ENCODE results near the gene UCHL5. TPM values are rescaled to one million over a fixed set of nuclear protein-coding genes. Genes with fewer than 3 reads are reported as not detected.

Gene UCHL5
- total RNA-seq, 4 donors from 2014 or later, result 23.7 to 63.2 (median 35.4) TPM

DNA sequence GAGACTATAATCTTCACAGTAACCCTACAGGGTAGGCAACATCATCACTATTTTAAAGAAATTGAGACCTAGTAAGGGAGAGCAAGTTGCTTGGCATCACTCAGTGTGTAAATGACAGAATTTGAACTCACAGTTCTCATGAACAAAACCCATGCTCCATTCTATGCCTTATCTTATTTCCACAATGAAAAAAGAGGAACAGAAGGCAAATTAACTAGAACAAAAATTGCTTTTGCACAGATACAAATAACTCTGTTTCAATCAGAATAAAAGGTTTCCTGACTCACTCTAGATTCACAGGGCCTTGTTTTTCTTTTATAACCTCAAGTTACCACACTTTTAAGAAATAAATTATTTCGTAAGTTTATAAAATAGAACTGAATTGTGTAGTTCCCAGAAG lies 90.1 kb downstream of the UCHL5 start:
- Histone ChIP-seq H3K9me3 (no peaks in the 10 kb centered on the region), H3K4me3 (no peak overlapping the region), H3K27me3 (no peaks in the 10 kb centered on the region), H3K36me3 (no peaks in the 10 kb centered on the region), H3K4me1 (no peaks in the 10 kb centered on the region), H3K27ac (no peak overlapping the region)
- WGBS, result 89% methylated on average over 1 of the region's 1 CpG
- no peak for DNase-seq (ENCODE audit: low spot score in 2 of 2)
- TF ChIP-seq EP300 (IDR thresholded peaks at IDR 0.05), result no peak

DNA sequence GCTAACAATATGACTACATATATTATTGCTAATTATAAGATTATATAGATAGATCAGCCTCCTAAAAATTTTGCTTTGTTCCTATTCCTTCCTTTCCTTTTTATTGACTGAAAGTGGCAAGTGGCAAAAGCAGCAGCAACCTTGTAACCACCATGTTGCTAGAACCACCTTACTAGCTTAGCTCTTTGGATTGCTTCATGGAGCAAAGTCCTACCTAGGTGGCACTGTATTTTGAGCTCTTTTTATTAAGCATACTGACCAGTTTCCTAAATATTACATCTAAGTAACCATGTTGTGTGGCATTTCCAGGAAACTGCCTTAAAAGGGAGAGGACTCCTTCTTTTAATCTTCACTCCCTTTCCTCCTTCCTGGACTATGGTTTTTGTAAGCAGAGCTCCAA lies 90.8 kb downstream of the UCHL5 start:
- no peak for TF ChIP-seq POLR2AphosphoS5 (IDR thresholded peaks at IDR 0.05)
- TF ChIP-seq EP300 (IDR thresholded peaks at IDR 0.05), result no peak
- DNase-seq (ENCODE audit: low spot score in 2 of 2), result no peak
- no peaks in the 10 kb centered on the region for H3K36me3 ChIP-seq
- H3K4me1 ChIP-seq, result no peaks in the 10 kb centered on the region
- no peak overlapping the region for H3K4me3 ChIP-seq
- no peaks in the 10 kb centered on the region for H3K27me3 ChIP-seq
- H3K9me3 ChIP-seq, result no peaks in the 10 kb centered on the region
- no peak overlapping the region for H3K27ac ChIP-seq

DNA sequence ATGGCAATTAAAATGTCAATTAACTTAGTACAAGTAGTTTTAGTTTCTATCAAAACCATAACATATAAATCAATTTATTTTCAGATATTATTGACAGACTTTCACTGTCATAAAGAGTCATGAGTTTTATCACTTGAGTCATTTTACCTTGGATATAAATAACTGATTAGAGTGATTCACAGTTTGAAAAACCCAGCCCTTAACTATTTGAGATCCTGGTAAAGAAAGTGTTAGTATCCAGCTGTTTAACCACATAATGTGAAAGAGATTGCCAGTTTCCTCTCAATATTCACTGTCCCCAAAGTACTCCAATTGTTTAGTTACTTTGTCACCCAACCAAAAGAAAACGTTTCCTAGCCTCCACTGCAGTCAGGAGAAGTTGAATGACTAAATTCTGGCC lies 91.3 kb downstream of the UCHL5 start:
- no peaks in the 10 kb centered on the region for H3K27me3 ChIP-seq
- no peak overlapping the region for H3K4me3 ChIP-seq
- no peaks in the 10 kb centered on the region for H3K4me1 ChIP-seq
- 48% methylated on average over 1 of the region's 1 CpG for WGBS
- no peak for DNase-seq (ENCODE audit: low spot score in 2 of 2)
- no peaks in the 10 kb centered on the region for H3K9me3 ChIP-seq
- TF ChIP-seq POLR2AphosphoS5 (IDR thresholded peaks at IDR 0.05) (no peak), EP300 (IDR thresholded peaks at IDR 0.05) (no peak), POLR2A (IDR thresholded peaks at IDR 0.05) (no peak)
- TF ChIP-seq, protein P1, sequence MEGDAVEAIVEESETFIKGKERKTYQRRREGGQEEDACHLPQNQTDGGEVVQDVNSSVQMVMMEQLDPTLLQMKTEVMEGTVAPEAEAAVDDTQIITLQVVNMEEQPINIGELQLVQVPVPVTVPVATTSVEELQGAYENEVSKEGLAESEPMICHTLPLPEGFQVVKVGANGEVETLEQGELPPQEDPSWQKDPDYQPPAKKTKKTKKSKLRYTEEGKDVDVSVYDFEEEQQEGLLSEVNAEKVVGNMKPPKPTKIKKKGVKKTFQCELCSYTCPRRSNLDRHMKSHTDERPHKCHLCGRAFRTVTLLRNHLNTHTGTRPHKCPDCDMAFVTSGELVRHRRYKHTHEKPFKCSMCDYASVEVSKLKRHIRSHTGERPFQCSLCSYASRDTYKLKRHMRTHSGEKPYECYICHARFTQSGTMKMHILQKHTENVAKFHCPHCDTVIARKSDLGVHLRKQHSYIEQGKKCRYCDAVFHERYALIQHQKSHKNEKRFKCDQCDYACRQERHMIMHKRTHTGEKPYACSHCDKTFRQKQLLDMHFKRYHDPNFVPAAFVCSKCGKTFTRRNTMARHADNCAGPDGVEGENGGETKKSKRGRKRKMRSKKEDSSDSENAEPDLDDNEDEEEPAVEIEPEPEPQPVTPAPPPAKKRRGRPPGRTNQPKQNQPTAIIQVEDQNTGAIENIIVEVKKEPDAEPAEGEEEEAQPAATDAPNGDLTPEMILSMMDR (IDR thresholded peaks at IDR 0.05), result no peak
- H3K27ac ChIP-seq, result no peak overlapping the region
- H3K36me3 ChIP-seq, result no peaks in the 10 kb centered on the region

DNA sequence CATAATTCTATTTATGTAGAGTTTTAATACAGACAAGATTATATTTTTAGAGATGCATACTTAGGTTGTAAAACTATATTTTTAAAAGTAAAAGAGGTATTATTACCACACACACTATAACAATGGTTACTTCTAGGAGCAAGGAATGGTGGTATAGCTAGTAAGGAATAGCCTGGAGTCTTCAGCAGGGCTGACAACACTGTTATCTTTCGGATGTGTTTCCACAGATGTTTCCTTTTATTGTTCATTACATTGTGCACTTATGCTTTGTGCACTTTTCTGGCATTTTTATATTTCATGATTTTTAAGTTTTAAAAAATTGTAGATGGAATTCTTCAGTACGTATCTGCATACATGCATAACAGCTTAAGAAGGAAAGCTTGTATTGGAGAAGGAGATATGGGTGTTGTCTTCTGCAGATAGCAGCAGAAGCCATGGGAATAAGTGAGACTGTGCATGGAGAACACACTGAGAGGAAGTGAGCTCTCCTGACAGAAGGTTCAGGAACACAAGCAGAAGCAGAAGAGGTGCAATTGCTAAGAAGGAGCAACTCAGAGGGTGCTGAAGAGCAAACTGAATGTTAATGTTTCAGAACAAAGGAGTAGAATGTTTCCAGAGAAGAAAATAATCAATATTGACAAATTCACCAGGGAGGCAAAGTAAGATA lies 91.8 kb downstream of the UCHL5 start:
- TF ChIP-seq POLR2AphosphoS5 (IDR thresholded peaks at IDR 0.05) (no peak), EP300 (IDR thresholded peaks at IDR 0.05) (no peak), POLR2A (IDR thresholded peaks at IDR 0.05) (no peak)
- TF ChIP-seq, protein P1 (IDR thresholded peaks at IDR 0.05), result no peak
- Histone ChIP-seq H3K27me3 (no peaks in the 10 kb centered on the region), H3K4me3 (no peak overlapping the region), H3K4me1 (no peaks in the 10 kb centered on the region), H3K36me3 (no peaks in the 10 kb centered on the region), H3K9me3 (no peaks in the 10 kb centered on the region), H3K27ac (no peak overlapping the region)
- no peak for DNase-seq (ENCODE audit: low spot score in 2 of 2)
- WGBS, result 78% methylated on average over 2 of the region's 2 CpGs

DNA sequence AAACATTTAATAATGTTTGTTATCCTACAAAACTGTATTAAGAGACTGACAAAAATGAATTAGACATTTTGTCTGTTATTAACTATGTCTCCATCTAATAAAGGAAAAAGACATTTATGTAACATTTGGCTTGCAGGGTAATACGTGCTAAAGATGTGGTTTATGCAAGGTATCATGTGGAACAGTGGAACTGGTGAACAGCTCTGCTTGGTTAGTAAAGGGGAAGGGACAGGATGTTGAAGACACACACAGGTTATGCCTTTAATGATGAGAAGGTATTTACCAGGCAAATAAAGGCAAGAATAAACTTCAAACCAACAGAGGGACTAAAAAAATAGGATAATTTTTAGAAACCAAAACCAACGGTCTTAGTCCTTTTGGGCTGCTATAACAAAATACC lies 93.1 kb downstream of the UCHL5 start:
- H3K36me3 ChIP-seq, result no peaks in the 10 kb centered on the region
- TF ChIP-seq EP300 (IDR thresholded peaks at IDR 0.05), result no peak
- TF ChIP-seq POLR2AphosphoS5 (IDR thresholded peaks at IDR 0.05), result no peak
- no peak for TF ChIP-seq POLR2A (IDR thresholded peaks at IDR 0.05)
- TF ChIP-seq, protein P1 (IDR thresholded peaks at IDR 0.05), result no peak
- H3K4me3 ChIP-seq, result no peak overlapping the region
- no peaks in the 10 kb centered on the region for H3K9me3 ChIP-seq
- WGBS, result 91% methylated on average over 2 of the region's 2 CpGs
- no peaks in the 10 kb centered on the region for H3K27me3 ChIP-seq
- no peaks in the 10 kb centered on the region for H3K4me1 ChIP-seq
- no peak for DNase-seq (ENCODE audit: low spot score in 2 of 2)
- H3K27ac ChIP-seq, result no peak overlapping the region

DNA sequence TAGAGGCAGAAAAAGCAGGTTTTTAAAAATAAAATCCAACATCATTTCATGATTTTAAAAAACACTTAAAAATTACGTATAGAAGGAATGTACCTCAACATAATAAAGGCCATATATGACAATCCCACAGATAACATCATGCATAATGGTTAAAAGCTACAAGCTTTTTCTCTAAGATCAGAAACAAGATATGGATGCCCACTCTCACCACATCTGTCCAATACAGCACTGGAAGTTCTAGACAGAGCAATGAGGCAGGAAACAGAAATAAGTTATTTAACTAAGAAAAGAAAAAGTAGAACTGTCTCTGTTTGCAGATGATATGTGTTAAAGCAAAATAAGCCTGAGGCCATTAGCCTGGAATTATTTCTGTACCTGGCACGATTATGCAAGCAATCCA lies 96.3 kb downstream of the UCHL5 start:
- Histone ChIP-seq H3K36me3 (no peaks in the 10 kb centered on the region), H3K4me3 (no peak overlapping the region), H3K27ac (no peak overlapping the region), H3K4me1 (no peaks in the 10 kb centered on the region), H3K27me3 (no peaks in the 10 kb centered on the region), H3K9me3 (no peaks in the 10 kb centered on the region)
- no peak for DNase-seq (ENCODE audit: low spot score in 2 of 2)
- TF ChIP-seq EP300 (IDR thresholded peaks at IDR 0.05), result no peak
- no peak for TF ChIP-seq POLR2A (IDR thresholded peaks at IDR 0.05)
- TF ChIP-seq, protein P1 (IDR thresholded peaks at IDR 0.05), result no peak
- no peak for TF ChIP-seq POLR2AphosphoS5 (IDR thresholded peaks at IDR 0.05)
- WGBS, result 63% methylated on average over 2 of the region's 2 CpGs

Other genes starting within 250 kb of the UCHL5 start
- gene RO60, start 252 bp upstream of the UCHL5 start, total RNA-seq, result 10 to 100 TPM; 43.4 to 63.9 (median 62.6) TPM
- gene GLRX2, start 46.1 kb upstream of the UCHL5 start, total RNA-seq, result 10 to 100 TPM in 1 of 4 donors, 1 to 10 TPM in 3; 4.7 to 11.1 (median 5.6) TPM
- 10 to 100 TPM; 17.0 to 30.0 (median 26.6) TPM for gene CDC73, start 62.7 kb upstream of the UCHL5 start, total RNA-seq
- under 1 TPM in 1 of 4 donors, not detected in 3; 0.34 TPM for gene B3GALT2, start 127.3 kb upstream of the UCHL5 start, total RNA-seq

Data from suprapubic skin (tissue), 4 donors.